ENCODE data around the gene POC1B.

POC1B gene

GRCh38 chr12:89540586-89540985, 14.7 kb upstream of the POC1B start:
- no peak for DNase-seq (ENCODE audit: insufficient read length, low spot score)
- no peak for FAIRE-seq
- TF ChIP-seq POLR2AphosphoS5 (IDR thresholded peaks at IDR 0.05; ENCODE audit: low read depth, low read length) (no peak), POU2F2 (IDR thresholded peaks at IDR 0.05; ENCODE audit: low read depth, low read length) (no peak), TAF1 (IDR thresholded peaks at IDR 0.05; ENCODE audit: low read depth, low read length) (no peak), POLR2A (IDR thresholded peaks at IDR 0.05; ENCODE audit: low read depth, low read length) (no peak), PAX5 (IDR thresholded peaks at IDR 0.05; ENCODE audit: insufficient read depth, low read length, severe bottlenecking) (no peak), SPI1 (IDR thresholded peaks at IDR 0.05; ENCODE audit: low read depth, low read length) (no peak)

- no peak for FAIRE-seq
- TF ChIP-seq PAX5 (IDR thresholded peaks at IDR 0.05; ENCODE audit: insufficient read depth, low read length, severe bottlenecking): no peak
- TF ChIP-seq SPI1 (IDR thresholded peaks at IDR 0.05; ENCODE audit: low read depth, low read length): no peak
- TF ChIP-seq POLR2AphosphoS5 (IDR thresholded peaks at IDR 0.05; ENCODE audit: low read depth, low read length): no peak
- no peak for TF ChIP-seq POU2F2 (IDR thresholded peaks at IDR 0.05; ENCODE audit: low read depth, low read length)
- no peak for TF ChIP-seq TAF1 (IDR thresholded peaks at IDR 0.05; ENCODE audit: low read depth, low read length)
- TF ChIP-seq POLR2A (IDR thresholded peaks at IDR 0.05; ENCODE audit: low read depth, low read length): no peak
- DNase-seq (ENCODE audit: insufficient read length, low spot score): no peak
These were observed 13.8 kb upstream of the POC1B start for GRCh38 chr12:89539426-89540223.

- TF ChIP-seq POU2F2 (IDR thresholded peaks at IDR 0.05; ENCODE audit: low read depth, low read length) (no peak), POLR2AphosphoS5 (IDR thresholded peaks at IDR 0.05; ENCODE audit: low read depth, low read length) (no peak), POLR2A (IDR thresholded peaks at IDR 0.05; ENCODE audit: low read depth, low read length) (no peak), TAF1 (IDR thresholded peaks at IDR 0.05; ENCODE audit: low read depth, low read length) (no peak), SPI1 (IDR thresholded peaks at IDR 0.05; ENCODE audit: low read depth, low read length) (no peak), PAX5 (IDR thresholded peaks at IDR 0.05; ENCODE audit: insufficient read depth, low read length, severe bottlenecking) (no peak)
- FAIRE-seq: no peak
- DNase-seq (ENCODE audit: insufficient read length, low spot score): no peak
These were observed 13.1 kb upstream of the POC1B start for GRCh38 chr12:89538897-89539296.

- DNase-seq (ENCODE audit: insufficient read length, low spot score) (no peak), FAIRE-seq (no peak)
- TF ChIP-seq POU2F2 (IDR thresholded peaks at IDR 0.05; ENCODE audit: low read depth, low read length) (no peak), POLR2A (IDR thresholded peaks at IDR 0.05; ENCODE audit: low read depth, low read length) (no peak), POLR2AphosphoS5 (IDR thresholded peaks at IDR 0.05; ENCODE audit: low read depth, low read length) (no peak), SPI1 (IDR thresholded peaks at IDR 0.05; ENCODE audit: low read depth, low read length) (no peak), TAF1 (IDR thresholded peaks at IDR 0.05; ENCODE audit: low read depth, low read length) (no peak), PAX5 (IDR thresholded peaks at IDR 0.05; ENCODE audit: insufficient read depth, low read length, severe bottlenecking) (no peak)
These were observed 11.5 kb upstream of the POC1B start for GRCh38 chr12:89537389-89537788.

GRCh38 chr12:89529738-89530137, 3.9 kb upstream of the POC1B start:
- TF ChIP-seq POU2F2 (IDR thresholded peaks at IDR 0.05; ENCODE audit: low read depth, low read length) (no peak), SPI1 (IDR thresholded peaks at IDR 0.05; ENCODE audit: low read depth, low read length) (0 out of 2 replicates have a peak, but pooled peaks have one; percentile 1)
- FAIRE-seq: no peak
- peak; percentile 16 for DNase-seq (ENCODE audit: insufficient read length, low spot score)

GRCh38 chr12:89528434-89528833, 2.6 kb upstream of the POC1B start:
- no peak for DNase-seq (ENCODE audit: insufficient read length, low spot score)
- TF ChIP-seq SPI1 (IDR thresholded peaks at IDR 0.05; ENCODE audit: low read depth, low read length) (0 out of 2 replicates have a peak, but pooled peaks have one; percentile 3), TAF1 (IDR thresholded peaks at IDR 0.05; ENCODE audit: low read depth, low read length) (no peak)
- FAIRE-seq: no peak

- no peak for FAIRE-seq
- no peak for TF ChIP-seq POU2F2 (IDR thresholded peaks at IDR 0.05; ENCODE audit: low read depth, low read length)
- no peak for TF ChIP-seq TAF1 (IDR thresholded peaks at IDR 0.05; ENCODE audit: low read depth, low read length)
- no peak for TF ChIP-seq POLR2A (IDR thresholded peaks at IDR 0.05; ENCODE audit: low read depth, low read length)
- no peak for TF ChIP-seq SPI1 (IDR thresholded peaks at IDR 0.05; ENCODE audit: low read depth, low read length)
- TF ChIP-seq PAX5 (IDR thresholded peaks at IDR 0.05; ENCODE audit: insufficient read depth, low read length, severe bottlenecking): no peak
- TF ChIP-seq POLR2AphosphoS5 (IDR thresholded peaks at IDR 0.05; ENCODE audit: low read depth, low read length): no peak
These were observed 483 bp downstream of the POC1B start for GRCh38 chr12:89525305-89525823.

GRCh38 chr12:89524541-89525304, 1.1 kb downstream of the POC1B start, which contains the start of gene GALNT4:
Gene GALNT4 (minus strand): TSS chr12:89524796. CDS start chr12:89524549, 247 bp downstream.
- FAIRE-seq: peak; percentile 87
- TF ChIP-seq SPI1 (IDR thresholded peaks at IDR 0.05; ENCODE audit: low read depth, low read length) (peak; percentile 28; the same call in 1 of the 2 replicates), POLR2A (IDR thresholded peaks at IDR 0.05; ENCODE audit: low read depth, low read length) (peak; percentile 41; the same call in 1 of the 2 replicates), PAX5 (IDR thresholded peaks at IDR 0.05; ENCODE audit: insufficient read depth, low read length, severe bottlenecking) (no peak), POU2F2 (IDR thresholded peaks at IDR 0.05; ENCODE audit: low read depth, low read length) (no peak), POLR2AphosphoS5 (IDR thresholded peaks at IDR 0.05; ENCODE audit: low read depth, low read length) (no peak), TAF1 (IDR thresholded peaks at IDR 0.05; ENCODE audit: low read depth, low read length) (no peak; the same call in 1 of the 2 replicates)
- peak; percentile 77 for DNase-seq (ENCODE audit: insufficient read length, low spot score)

More at GRCh38 chr12:89525305-89525823, 483 bp downstream of the POC1B start:
- peak; percentile 25 for DNase-seq (ENCODE audit: insufficient read length, low spot score)

GRCh38 chr12:89523843-89524540, 1.9 kb downstream of the POC1B start:
- DNase-seq (ENCODE audit: insufficient read length, low spot score) (no peak), FAIRE-seq (no peak)
- no peak for TF ChIP-seq TAF1 (IDR thresholded peaks at IDR 0.05; ENCODE audit: low read depth, low read length)
- TF ChIP-seq POLR2A (IDR thresholded peaks at IDR 0.05; ENCODE audit: low read depth, low read length): no peak
- TF ChIP-seq POLR2AphosphoS5 (IDR thresholded peaks at IDR 0.05; ENCODE audit: low read depth, low read length): no peak
- no peak for TF ChIP-seq POU2F2 (IDR thresholded peaks at IDR 0.05; ENCODE audit: low read depth, low read length)
- no peak for TF ChIP-seq PAX5 (IDR thresholded peaks at IDR 0.05; ENCODE audit: insufficient read depth, low read length, severe bottlenecking)
- no peak for TF ChIP-seq SPI1 (IDR thresholded peaks at IDR 0.05; ENCODE audit: low read depth, low read length)
